Sigmoid colon (tissue), 7 donors: ENCODE results near the gene SELENOV. TPM values are rescaled to one million over a fixed set of nuclear protein-coding genes. Genes with fewer than 3 reads are reported as not detected.

ENCODE experiments used
- DNase-seq: peaks from one replicate; pipeline ENCODE4 v3.0.0-alpha.2; 2019
- H3K27ac ChIP-seq, 4 donors: fragments of 200-600 bp; sonication (generic); one replicate each; pipeline ENCODE4 v1.5.1; 2016 to 2019; ENCODE audit warnings: mild to moderate bottlenecking in 1 of 4
- H3K27me3 ChIP-seq, 3 donors: fragments of 200-600 bp; sonication (generic); one replicate each; pipeline ENCODE4 v1.5.1; 2019; ENCODE audit warnings: mild to moderate bottlenecking in 1 of 3
- H3K36me3 ChIP-seq, 4 donors: fragments of 200-600 bp; sonication (generic); one replicate each; pipeline ENCODE4 v1.5.1; 2016 to 2019
- H3K4me1 ChIP-seq, 4 donors: fragments of 200-600 bp; sonication (generic); one replicate each; pipeline ENCODE4 v1.5.1; 2017 to 2019
- H3K4me3 ChIP-seq, 4 donors: fragments of 200-600 bp; sonication (generic); one replicate each; pipeline ENCODE4 v1.5.1; 2017 to 2019; ENCODE audit warnings: mild to moderate bottlenecking in 2 of 4, moderate library complexity in 1 of 4
- H3K9me3 ChIP-seq, 4 donors: fragments of 200-600 bp in 3 of 4; sonication (generic) in 3 of 4; one replicate each; pipeline versions ENCODE4 v1.5.1 to v1.6.1; 2013 to 2019
- EP300 ChIP-seq, 4 donors: sonication (generic); formaldehyde crosslinking; IDR thresholded peaks; one replicate each; pipeline ENCODE4 v1.6.1; 2017; ENCODE audit warnings: antibody characterized with exemption in 4 of 4
- POLR2A ChIP-seq, 2 donors: fragments of 450-650 bp; IDR thresholded peaks; one replicate each; pipeline ENCODE4 v1.6.1; 2016; ENCODE audit warnings: antibody characterized with exemption in 2 of 2, mild to moderate bottlenecking in 2 of 2, moderate library complexity in 2 of 2
- POLR2AphosphoS5 ChIP-seq, 4 donors: sonication (generic); formaldehyde crosslinking; IDR thresholded peaks; one replicate each; pipeline ENCODE4 v1.6.1; 2017; ENCODE audit warnings: antibody characterized with exemption in 4 of 4
- WGBS, 2 donors: extraction: QIAGEN DNeasy Blood & Tissue Kit; methylation state at CpG; one replicate each; pipeline ENCODE4 v1.1.7; 2013; 5-methylcytosine and 5-hydroxymethylcytosine counted together
- intact Hi-C: fragments of 100-400 bp; cut with DNase I; formaldehyde crosslinking; loops from one replicate; pipeline ENCODE4 v1.15.1; 2023
- polyA plus RNA-seq, 3 donors: library from polyadenylated mRNA; stranded (reverse); fragments of 200-250 nt; gene quantifications; one replicate each; pipeline ENCODE4 v1.2.3, GENCODE V29; 2013
- total RNA-seq, 4 donors: library from RNA; depleted of rRNA; stranded (reverse); fragments of >200 nt; gene quantifications; one replicate each; pipeline ENCODE4 v1.1.0, GENCODE V29; 2016
- TF ChIP-seq, protein P1 (sequence below), 4 experiments: fragments of 450-650 bp in 3 of 4; fragments of 200-600 bp in 1 of 4; IDR thresholded peaks; one replicate each; pipeline ENCODE4 v1.5.1; 2016 to 2019; ENCODE audit warnings: antibody characterized with exemption in 4 of 4, mild to moderate bottlenecking in 3 of 4, moderate library complexity in 2 of 4
- donor health status: healthy with polysubstance abuse.
- donor health status: Bipolar disorder and iron deficiency.
- donor health status: healthy.

SELENOV gene
- total and polyA plus RNA-seq, 7 donors: not detected

DNA sequence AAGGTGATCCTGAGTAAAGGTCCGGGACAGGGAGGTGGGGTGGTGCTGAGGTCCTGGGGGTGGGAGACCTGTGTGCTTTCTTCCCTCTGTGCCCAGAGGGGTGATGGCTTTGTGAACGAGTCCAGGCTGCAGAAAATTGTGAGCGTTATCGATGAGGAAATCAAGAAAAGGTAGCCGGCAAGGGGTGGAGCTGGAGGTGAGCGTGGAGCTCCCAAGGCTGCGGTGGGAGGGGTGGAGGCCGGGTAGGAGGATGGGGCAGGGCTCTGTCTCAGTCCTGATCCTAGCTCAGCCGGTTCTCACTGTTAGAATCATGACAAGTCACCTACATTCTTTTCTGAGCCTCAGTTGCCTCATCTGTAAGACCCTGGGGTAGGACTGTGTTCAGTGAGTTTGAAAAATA, 4.0 kb downstream of the SELENOV start:
- DNase-seq: no peak
- Histone ChIP-seq H3K27me3 (peaks cover 18 to 31% (median 20%) of the 10 kb centered on the region in 3 donors), H3K27ac (no peak overlapping the region), H3K4me1 (peaks cover 0 to 16% (median 14%) of the 10 kb centered on the region in 4 donors), H3K9me3 (no peaks in the 10 kb centered on the region), H3K36me3 (no peaks in the 10 kb centered on the region), H3K4me3 (no peak overlapping the region)
- TF ChIP-seq, protein P1, sequence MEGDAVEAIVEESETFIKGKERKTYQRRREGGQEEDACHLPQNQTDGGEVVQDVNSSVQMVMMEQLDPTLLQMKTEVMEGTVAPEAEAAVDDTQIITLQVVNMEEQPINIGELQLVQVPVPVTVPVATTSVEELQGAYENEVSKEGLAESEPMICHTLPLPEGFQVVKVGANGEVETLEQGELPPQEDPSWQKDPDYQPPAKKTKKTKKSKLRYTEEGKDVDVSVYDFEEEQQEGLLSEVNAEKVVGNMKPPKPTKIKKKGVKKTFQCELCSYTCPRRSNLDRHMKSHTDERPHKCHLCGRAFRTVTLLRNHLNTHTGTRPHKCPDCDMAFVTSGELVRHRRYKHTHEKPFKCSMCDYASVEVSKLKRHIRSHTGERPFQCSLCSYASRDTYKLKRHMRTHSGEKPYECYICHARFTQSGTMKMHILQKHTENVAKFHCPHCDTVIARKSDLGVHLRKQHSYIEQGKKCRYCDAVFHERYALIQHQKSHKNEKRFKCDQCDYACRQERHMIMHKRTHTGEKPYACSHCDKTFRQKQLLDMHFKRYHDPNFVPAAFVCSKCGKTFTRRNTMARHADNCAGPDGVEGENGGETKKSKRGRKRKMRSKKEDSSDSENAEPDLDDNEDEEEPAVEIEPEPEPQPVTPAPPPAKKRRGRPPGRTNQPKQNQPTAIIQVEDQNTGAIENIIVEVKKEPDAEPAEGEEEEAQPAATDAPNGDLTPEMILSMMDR (IDR thresholded peaks at IDR 0.05): no peak
- TF ChIP-seq POLR2AphosphoS5 (IDR thresholded peaks at IDR 0.05) (no peak), POLR2A (IDR thresholded peaks at IDR 0.05) (no peak), EP300 (IDR thresholded peaks at IDR 0.05) (no peak)
- WGBS, 2 donors: 30 to 63% methylated on average over 9 of the region's 9 CpGs
- intact Hi-C loops: no loop called here

DNA sequence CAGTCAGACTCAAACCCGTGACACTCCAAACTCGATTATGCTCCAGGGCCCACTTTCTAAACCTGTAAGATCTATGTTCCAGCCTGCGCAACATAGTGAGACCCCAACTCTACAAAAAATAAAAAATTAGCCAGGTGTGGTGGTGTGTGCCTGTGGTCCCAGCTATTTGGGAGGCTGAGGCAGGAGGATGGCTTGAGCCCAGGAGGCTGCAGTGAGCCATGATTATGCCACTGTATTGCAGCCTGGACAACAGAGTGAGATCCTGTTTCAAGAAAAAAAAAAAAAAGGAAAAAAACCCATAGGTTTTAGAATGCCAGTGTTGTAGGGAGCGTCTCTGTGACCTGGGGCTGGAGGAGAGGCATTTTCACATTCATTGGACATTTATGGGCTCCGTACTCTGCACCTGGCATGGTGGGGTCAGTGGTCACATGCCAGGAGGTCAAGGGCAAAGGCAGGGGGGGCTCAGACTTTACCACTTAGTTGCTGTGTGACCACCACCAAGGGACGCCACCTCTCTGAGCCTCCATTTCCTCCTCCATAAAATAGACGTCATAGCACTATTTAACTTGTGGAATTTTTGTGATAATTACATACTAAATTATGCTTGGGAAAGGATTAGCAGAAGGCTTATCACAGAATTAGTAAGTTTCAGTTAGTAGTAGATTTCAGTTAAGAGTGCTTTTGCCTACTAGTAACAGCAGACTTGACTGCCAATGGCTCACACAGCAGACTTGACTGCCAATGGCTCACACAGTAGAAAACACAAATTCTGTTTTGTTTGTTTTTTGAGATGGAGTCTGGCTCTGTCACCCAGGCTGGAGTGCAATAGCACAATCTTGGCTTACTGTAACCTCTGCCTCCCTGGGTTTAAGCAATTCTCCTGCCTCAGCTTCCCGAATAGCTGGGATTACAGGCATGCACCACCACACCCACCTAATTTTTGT, 5.9 kb downstream of the SELENOV start:
- H3K9me3 ChIP-seq: no peaks in the 10 kb centered on the region
- intact Hi-C loops: no loop called here
- H3K27me3 ChIP-seq: peaks cover 1 to 12% (median 4%) of the 10 kb centered on the region in 3 donors
- H3K27ac ChIP-seq: no peak overlapping the region
- TF ChIP-seq, protein P1 (IDR thresholded peaks at IDR 0.05): no peak
- TF ChIP-seq POLR2AphosphoS5 (IDR thresholded peaks at IDR 0.05) (no peak), EP300 (IDR thresholded peaks at IDR 0.05) (no peak), POLR2A (IDR thresholded peaks at IDR 0.05) (no peak)
- H3K36me3 ChIP-seq: no peaks in the 10 kb centered on the region
- DNase-seq: no peak
- WGBS, 2 donors: 75 to 86% methylated on average over 8 of the region's 8 CpGs
- H3K4me1 ChIP-seq: peaks cover 0 to 3% (median under 1%) of the 10 kb centered on the region in 4 donors
- no peak overlapping the region for H3K4me3 ChIP-seq

GRCh38 chr19:39524495-39524894, 9.6 kb downstream of the SELENOV start:
- 35 to 70% methylated on average over 8 of the region's 8 CpGs for WGBS, 2 donors
- no peaks in the 10 kb centered on the region for H3K27me3 ChIP-seq
- H3K27ac ChIP-seq: no peak overlapping the region
- H3K9me3 ChIP-seq: no peaks in the 10 kb centered on the region
- H3K36me3 ChIP-seq: peaks cover 0 to 8% (median 0%) of the 10 kb centered on the region in 4 donors
- peak; percentile 40 for DNase-seq
- TF ChIP-seq, protein P1 (IDR thresholded peaks at IDR 0.05): no peak
- TF ChIP-seq EP300 (IDR thresholded peaks at IDR 0.05) (no peak), POLR2A (IDR thresholded peaks at IDR 0.05) (no peak), POLR2AphosphoS5 (IDR thresholded peaks at IDR 0.05) (no peak)
- intact Hi-C loops: no loop called here
- no peaks in the 10 kb centered on the region for H3K4me1 ChIP-seq
- H3K4me3 ChIP-seq: no peak overlapping the region

- Histone ChIP-seq H3K36me3 (peaks cover 0 to 8% (median 0%) of the 10 kb centered on the region in 4 donors), H3K9me3 (no peaks in the 10 kb centered on the region), H3K4me3 (no peak overlapping the region), H3K27me3 (no peaks in the 10 kb centered on the region), H3K4me1 (peaks cover 0 to 5% (median 2%) of the 10 kb centered on the region in 4 donors), H3K27ac (no peak overlapping the region)
- TF ChIP-seq POLR2AphosphoS5 (IDR thresholded peaks at IDR 0.05): no peak
- no peak for TF ChIP-seq POLR2A (IDR thresholded peaks at IDR 0.05)
- TF ChIP-seq, protein P1 (IDR thresholded peaks at IDR 0.05): no peak
- no peak for TF ChIP-seq EP300 (IDR thresholded peaks at IDR 0.05)
- intact Hi-C loops: no loop called here
- DNase-seq: peak; percentile 14
- WGBS, 2 donors: 23 to 77% methylated on average over 3 of the region's 3 CpGs
Observed at GRCh38 chr19:39525205-39525604, 10.3 kb downstream of the SELENOV start.
